ENCODE data around the gene GLCE. TPM values are rescaled to one million over a fixed set of nuclear protein-coding genes. Genes with fewer than 3 reads are reported as not detected.

GLCE gene
- total and polyA plus RNA-seq, 7 donors = 10.3 to 24.6 (median 13.9) TPM

DNA sequence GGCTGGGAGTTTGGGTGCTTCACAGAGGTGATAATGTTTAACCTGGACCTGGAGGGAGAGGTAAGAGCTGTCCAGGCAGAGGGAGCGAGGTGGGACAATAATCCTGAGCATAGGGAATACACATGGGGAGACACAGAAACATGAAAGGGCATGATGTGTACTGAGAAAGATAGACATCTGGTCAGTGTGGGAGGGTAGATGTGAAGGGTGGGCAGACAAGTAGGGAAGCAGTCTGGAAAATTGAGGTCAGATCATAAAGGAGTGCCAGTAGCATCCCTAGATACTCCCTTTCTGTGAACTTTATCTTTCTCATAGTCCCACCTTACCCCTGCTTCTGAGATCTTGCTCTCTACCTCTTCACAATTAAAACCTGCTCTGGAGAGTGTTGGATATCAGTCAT, 12.0 kb upstream of the GLCE start:
- TF ChIP-seq POLR2AphosphoS5 (IDR thresholded peaks at IDR 0.05) = no peak
- TF ChIP-seq, protein P1, sequence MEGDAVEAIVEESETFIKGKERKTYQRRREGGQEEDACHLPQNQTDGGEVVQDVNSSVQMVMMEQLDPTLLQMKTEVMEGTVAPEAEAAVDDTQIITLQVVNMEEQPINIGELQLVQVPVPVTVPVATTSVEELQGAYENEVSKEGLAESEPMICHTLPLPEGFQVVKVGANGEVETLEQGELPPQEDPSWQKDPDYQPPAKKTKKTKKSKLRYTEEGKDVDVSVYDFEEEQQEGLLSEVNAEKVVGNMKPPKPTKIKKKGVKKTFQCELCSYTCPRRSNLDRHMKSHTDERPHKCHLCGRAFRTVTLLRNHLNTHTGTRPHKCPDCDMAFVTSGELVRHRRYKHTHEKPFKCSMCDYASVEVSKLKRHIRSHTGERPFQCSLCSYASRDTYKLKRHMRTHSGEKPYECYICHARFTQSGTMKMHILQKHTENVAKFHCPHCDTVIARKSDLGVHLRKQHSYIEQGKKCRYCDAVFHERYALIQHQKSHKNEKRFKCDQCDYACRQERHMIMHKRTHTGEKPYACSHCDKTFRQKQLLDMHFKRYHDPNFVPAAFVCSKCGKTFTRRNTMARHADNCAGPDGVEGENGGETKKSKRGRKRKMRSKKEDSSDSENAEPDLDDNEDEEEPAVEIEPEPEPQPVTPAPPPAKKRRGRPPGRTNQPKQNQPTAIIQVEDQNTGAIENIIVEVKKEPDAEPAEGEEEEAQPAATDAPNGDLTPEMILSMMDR (IDR thresholded peaks at IDR 0.05) = no peak
- TF ChIP-seq EP300 (IDR thresholded peaks at IDR 0.05) = no peak
- TF ChIP-seq POLR2A (IDR thresholded peaks at IDR 0.05) = no peak
- no peak overlapping the region for H3K27ac ChIP-seq
- H3K4me1 ChIP-seq = peaks cover 0 to 18% (median 3%) of the 10 kb centered on the region in 4 donors
- intact Hi-C loops (cut with DNase I) = no loop called here
- no peaks in the 10 kb centered on the region for H3K27me3 ChIP-seq
- DNase-seq = no peak
- no peaks in the 10 kb centered on the region for H3K36me3 ChIP-seq
- H3K9me3 ChIP-seq = no peaks in the 10 kb centered on the region
- no peak overlapping the region for H3K4me3 ChIP-seq
- WGBS, 2 donors = 87 to 95% methylated on average over 1 of the region's 1 CpG

DNA sequence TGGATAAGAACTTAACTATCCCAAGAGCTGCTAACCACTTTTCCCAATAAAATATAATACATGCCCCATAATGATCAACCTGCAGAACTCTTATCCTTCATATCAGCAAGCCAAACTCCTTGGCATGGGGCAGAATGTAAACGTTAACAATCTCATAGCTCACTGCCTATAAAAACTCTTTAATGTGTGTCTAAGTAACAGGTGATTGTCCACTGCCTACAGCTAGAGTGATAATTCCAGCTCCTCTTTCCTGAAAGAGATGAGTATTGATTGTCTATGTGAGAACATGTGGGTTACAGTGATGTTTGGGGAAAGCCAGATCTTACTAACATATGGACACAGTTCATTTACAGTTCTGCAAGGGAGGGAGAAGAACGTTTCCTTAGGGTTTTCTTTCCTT, 11.3 kb upstream of the GLCE start:
- peaks cover 0 to 11% (median 3%) of the 10 kb centered on the region in 4 donors for H3K4me1 ChIP-seq
- 19 to 58% methylated on average over 2 of the region's 2 CpGs for WGBS, 2 donors

DNA sequence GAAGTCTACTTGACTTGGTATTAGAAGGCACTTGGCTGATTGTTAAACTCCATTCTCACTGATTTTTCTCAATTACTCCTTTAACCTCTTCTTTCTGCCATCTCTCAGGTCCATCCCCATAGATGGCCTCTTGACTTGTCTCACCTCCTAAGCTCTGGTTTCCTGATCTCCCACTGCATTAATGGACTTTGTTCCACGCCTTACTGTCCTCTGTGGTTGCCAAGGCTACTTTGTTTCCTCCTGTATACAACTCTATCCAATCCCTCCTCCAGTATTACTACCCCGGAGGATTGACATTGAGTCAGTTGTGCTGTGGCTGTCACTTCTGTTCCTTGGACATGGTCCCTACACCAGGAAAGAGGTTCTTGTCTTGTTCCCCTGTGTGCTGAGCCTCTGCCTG, 10.6 kb upstream of the GLCE start:
- no peaks in the 10 kb centered on the region for H3K9me3 ChIP-seq
- TF ChIP-seq POLR2AphosphoS5 (IDR thresholded peaks at IDR 0.05) (no peak), POLR2A (IDR thresholded peaks at IDR 0.05) (no peak), EP300 (IDR thresholded peaks at IDR 0.05) (no peak)
- TF ChIP-seq, protein P1 (IDR thresholded peaks at IDR 0.05) = no peak
- 21 to 49% methylated on average over 2 of the region's 2 CpGs for WGBS, 2 donors
- no peaks in the 10 kb centered on the region for H3K27me3 ChIP-seq
- H3K4me3 ChIP-seq = no peak overlapping the region
- no peaks in the 10 kb centered on the region for H3K36me3 ChIP-seq
- no peak overlapping the region for H3K27ac ChIP-seq
- H3K4me1 ChIP-seq = peaks cover 0 to 9% (median 3%) of the 10 kb centered on the region in 4 donors
- intact Hi-C loops (cut with DNase I) = loop anchor here (10.0 kb wide), 1 partner anchor 85 kb away; no protein-coding TSS in a partner anchor
- DNase-seq = no peak

More for the DNA sequence above, 11.3 kb upstream of the GLCE start:
- H3K9me3 ChIP-seq = no peaks in the 10 kb centered on the region
- intact Hi-C loops (cut with DNase I) = no loop called here
- no peak overlapping the region for H3K27ac ChIP-seq
- no peaks in the 10 kb centered on the region for H3K27me3 ChIP-seq
- H3K4me3 ChIP-seq = no peak overlapping the region
- DNase-seq = no peak
- TF ChIP-seq POLR2A (IDR thresholded peaks at IDR 0.05) = no peak
- no peak for TF ChIP-seq POLR2AphosphoS5 (IDR thresholded peaks at IDR 0.05)
- no peaks in the 10 kb centered on the region for H3K36me3 ChIP-seq

GRCh38 chr15:69150336-69150735, 10.1 kb upstream of the GLCE start:
- no peak overlapping the region for H3K27ac ChIP-seq
- intact Hi-C loops (cut with DNase I) = loop anchor here (10.0 kb wide), 1 partner anchor 86 kb away; no protein-coding TSS in a partner anchor
- no peaks in the 10 kb centered on the region for H3K36me3 ChIP-seq
- H3K4me3 ChIP-seq = no peak overlapping the region
- H3K4me1 ChIP-seq = peaks cover 0 to 8% (median 3%) of the 10 kb centered on the region in 4 donors
- H3K9me3 ChIP-seq = no peaks in the 10 kb centered on the region
- H3K27me3 ChIP-seq = no peaks in the 10 kb centered on the region
- 91 to 93% methylated on average over 3 of the region's 3 CpGs for whole genome bisulfite sequencing, 2 donors
- no peak for DNase-seq
- TF ChIP-seq POLR2AphosphoS5 (IDR thresholded peaks at IDR 0.05) (no peak), POLR2A (IDR thresholded peaks at IDR 0.05) (no peak), EP300 (IDR thresholded peaks at IDR 0.05) (no peak)
- TF ChIP-seq, protein P1 (IDR thresholded peaks at IDR 0.05) = no peak

- no peak for TF ChIP-seq POLR2A (IDR thresholded peaks at IDR 0.05)
- no peak for TF ChIP-seq EP300 (IDR thresholded peaks at IDR 0.05)
- TF ChIP-seq, protein P1 (IDR thresholded peaks at IDR 0.05) = no peak
- TF ChIP-seq POLR2AphosphoS5 (IDR thresholded peaks at IDR 0.05) = no peak
- H3K27ac ChIP-seq = no peak overlapping the region
- WGBS, 2 donors = 90 to 92% methylated on average over 2 of the region's 2 CpGs
Observed at GRCh38 chr15:69150841-69151240, 9.6 kb upstream of the GLCE start.

More at GRCh38 chr15:69150841-69151240, 9.6 kb upstream of the GLCE start:
- no peaks in the 10 kb centered on the region for H3K27me3 ChIP-seq
- no peaks in the 10 kb centered on the region for H3K9me3 ChIP-seq
- peaks cover 0 to 4% (median 2%) of the 10 kb centered on the region in 4 donors for H3K4me1 ChIP-seq
- no peak for DNase-seq
- no peak overlapping the region for H3K4me3 ChIP-seq
- intact Hi-C loops (cut with DNase I) = loop anchor here (10.0 kb wide), 1 partner anchor 86 kb away; no protein-coding TSS in a partner anchor
- H3K36me3 ChIP-seq = no peaks in the 10 kb centered on the region
